ENCODE measurements around the gene EIF4A3.
A peak's percentile ranks its signal among the peaks of the same experiment; 100 is the strongest.

The EIF4A3 gene

GRCh38 chr17:80104321-80104955 is 42.5 kb downstream of the EIF4A3 start:
- H4K12ac ChIP-seq (ENCODE audit: low read depth, low read length): no peak overlapping the region
- H3K4me2 ChIP-seq (ENCODE audit: low read length): no peak overlapping the region
- DNase-seq: no peak
- H3K9ac ChIP-seq (ENCODE audit: low read length): no peak overlapping the region
- no peak overlapping the region for H3K4me3 ChIP-seq (ENCODE audit: low read depth, low read length)
- no peaks in the 10 kb centered on the region for H3K27me3 ChIP-seq (ENCODE audit: insufficient read depth, low read length)
- H3K27ac ChIP-seq (ENCODE audit: low read depth, low read length): no peak overlapping the region
- H2AK5ac ChIP-seq (ENCODE audit: low read length): peak overlapping the region; percentile 36
- H2BK120ac ChIP-seq (ENCODE audit: insufficient read depth, low read length, poor library complexity): no peak overlapping the region
- H2BK12ac ChIP-seq (ENCODE audit: low read length): no peak overlapping the region
- peaks cover 8% of the 10 kb centered on the region for H3K79me1 ChIP-seq (ENCODE audit: low read length)
- H3K14ac ChIP-seq (ENCODE audit: low read length): no peak overlapping the region
- no peak overlapping the region for H4K8ac ChIP-seq (ENCODE audit: low read depth, low read length)
- peaks cover 11% of the 10 kb centered on the region for H3K79me2 ChIP-seq (ENCODE audit: control insufficient read depth, insufficient read depth, low read length, poor library complexity)
- peaks cover 12 to 21% of the 10 kb centered on the region in 2 experiments for H3K4me1 ChIP-seq (ENCODE audit: control insufficient read depth in 1 of 2, insufficient read depth in 2 of 2, low read length in 2 of 2)
- H3K18ac ChIP-seq (ENCODE audit: low read length): no peak overlapping the region
- H3K36me3 ChIP-seq (ENCODE audit: control insufficient read depth in 1 of 2, insufficient read depth in 2 of 2, low read length in 2 of 2): peaks cover 0 to 4% of the 10 kb centered on the region in 2 experiments
- H2BK5ac ChIP-seq (ENCODE audit: low read depth, low read length, poor library complexity): no peak overlapping the region
- peaks cover 3% of the 10 kb centered on the region for H3K9me3 ChIP-seq (ENCODE audit: insufficient read depth, low read depth, low read length)
- no peak overlapping the region for H3K23ac ChIP-seq (ENCODE audit: low read length)
- no CpG with 5 or more reads among the region's 26 CpGs for WGBS (ENCODE audit: extremely low coverage, insufficient coverage, insufficient read length)
- H4K91ac ChIP-seq (ENCODE audit: low read depth, low read length): no peak overlapping the region
- H2AFZ ChIP-seq (ENCODE audit: insufficient read depth, low read length, poor library complexity): no peak overlapping the region
- no peak overlapping the region for H3K4ac ChIP-seq (ENCODE audit: low read depth, low read length)

GRCh38 chr17:80103449-80104085 is 43.4 kb downstream of the EIF4A3 start:
- H4K12ac ChIP-seq (ENCODE audit: low read depth, low read length): no peak overlapping the region
- no peak overlapping the region for H3K23ac ChIP-seq (ENCODE audit: low read length)
- H3K9ac ChIP-seq (ENCODE audit: low read length): no peak overlapping the region
- peak in 1 of 2 donors; percentile 31 for DNase-seq
- H3K79me2 ChIP-seq (ENCODE audit: control insufficient read depth, insufficient read depth, low read length, poor library complexity): peaks cover 11% of the 10 kb centered on the region
- H4K91ac ChIP-seq (ENCODE audit: low read depth, low read length): no peak overlapping the region
- H3K9me3 ChIP-seq (ENCODE audit: insufficient read depth, low read depth, low read length): peaks cover 3% of the 10 kb centered on the region
- H3K18ac ChIP-seq (ENCODE audit: low read length): peak overlapping the region; percentile 1
- no peak overlapping the region for H3K27ac ChIP-seq (ENCODE audit: low read depth, low read length)
- peaks cover 12 to 21% of the 10 kb centered on the region in 2 experiments for H3K4me1 ChIP-seq (ENCODE audit: control insufficient read depth in 1 of 2, insufficient read depth in 2 of 2, low read length in 2 of 2)
- H3K36me3 ChIP-seq (ENCODE audit: control insufficient read depth in 1 of 2, insufficient read depth in 2 of 2, low read length in 2 of 2): peaks cover 0 to 3% of the 10 kb centered on the region in 2 experiments
- no peak overlapping the region for H2BK120ac ChIP-seq (ENCODE audit: insufficient read depth, low read length, poor library complexity)
- H3K4me2 ChIP-seq (ENCODE audit: low read length): no peak overlapping the region
- H3K14ac ChIP-seq (ENCODE audit: low read length): no peak overlapping the region
- WGBS (ENCODE audit: extremely low coverage, insufficient coverage, insufficient read length): no CpG with 5 or more reads among the region's 19 CpGs
- no peak overlapping the region for H2AK5ac ChIP-seq (ENCODE audit: low read length)
- H2AFZ ChIP-seq (ENCODE audit: insufficient read depth, low read length, poor library complexity): no peak overlapping the region
- no peak overlapping the region for H3K4me3 ChIP-seq (ENCODE audit: low read depth, low read length)
- H3K79me1 ChIP-seq (ENCODE audit: low read length): peaks cover 8% of the 10 kb centered on the region
- H3K27me3 ChIP-seq (ENCODE audit: insufficient read depth, low read length): no peaks in the 10 kb centered on the region
- H2BK12ac ChIP-seq (ENCODE audit: low read length): no peak overlapping the region
- H3K4ac ChIP-seq (ENCODE audit: low read depth, low read length): no peak overlapping the region
- H2BK5ac ChIP-seq (ENCODE audit: low read depth, low read length, poor library complexity): no peak overlapping the region
- no peak overlapping the region for H4K8ac ChIP-seq (ENCODE audit: low read depth, low read length)

GRCh38 chr17:80102664-80103448 is 44.1 kb downstream of the EIF4A3 start:
- Histone ChIP-seq H3K79me2 (ENCODE audit: control insufficient read depth, insufficient read depth, low read length, poor library complexity) (peaks cover 11% of the 10 kb centered on the region), H4K91ac (ENCODE audit: low read depth, low read length) (peak overlapping the region; percentile 90), H3K4me3 (ENCODE audit: low read depth, low read length) (no peak overlapping the region), H4K8ac (ENCODE audit: low read depth, low read length) (peak overlapping the region; percentile 17), H4K12ac (ENCODE audit: low read depth, low read length) (peak overlapping the region; percentile 22), H3K4ac (ENCODE audit: low read depth, low read length) (no peak overlapping the region), H3K36me3 (ENCODE audit: control insufficient read depth in 1 of 2, insufficient read depth in 2 of 2, low read length in 2 of 2) (no peaks in the 10 kb centered on the region), H2AFZ (ENCODE audit: insufficient read depth, low read length, poor library complexity) (no peak overlapping the region), H2BK5ac (ENCODE audit: low read depth, low read length, poor library complexity) (no peak overlapping the region), H3K79me1 (ENCODE audit: low read length) (peaks cover 8% of the 10 kb centered on the region), H2BK12ac (ENCODE audit: low read length) (peak overlapping the region; percentile 50), H3K27me3 (ENCODE audit: insufficient read depth, low read length) (no peaks in the 10 kb centered on the region), H3K4me1 (ENCODE audit: control insufficient read depth in 1 of 2, insufficient read depth in 2 of 2, low read length in 2 of 2) (peaks cover 12 to 21% of the 10 kb centered on the region in 2 experiments), H3K23ac (ENCODE audit: low read length) (no peak overlapping the region), H3K18ac (ENCODE audit: low read length) (peak overlapping the region; percentile 47), H3K9ac (ENCODE audit: low read length) (no peak overlapping the region), H3K4me2 (ENCODE audit: low read length) (no peak overlapping the region), H3K9me3 (ENCODE audit: insufficient read depth, low read depth, low read length) (peaks cover 3% of the 10 kb centered on the region), H3K27ac (ENCODE audit: low read depth, low read length) (no peak overlapping the region), H2AK5ac (ENCODE audit: low read length) (peak overlapping the region; percentile 75), H2BK120ac (ENCODE audit: insufficient read depth, low read length, poor library complexity) (no peak overlapping the region), H3K14ac (ENCODE audit: low read length) (peak overlapping the region; percentile 53)
- DNase-seq: peak; percentile 59 to 62
- WGBS (ENCODE audit: extremely low coverage, insufficient coverage, insufficient read length): no CpG with 5 or more reads among the region's 15 CpGs

GRCh38 chr17:80101946-80102663 is 44.8 kb downstream of the EIF4A3 start:
- peak in 1 of 2 donors; percentile 40 for DNase-seq
- peak overlapping the region; percentile 58 for H2BK5ac ChIP-seq (ENCODE audit: low read depth, low read length, poor library complexity)
- no peaks in the 10 kb centered on the region for H3K27me3 ChIP-seq (ENCODE audit: insufficient read depth, low read length)
- H3K14ac ChIP-seq (ENCODE audit: low read length): peak overlapping the region; percentile 93
- peak overlapping the region; percentile 93 for H4K8ac ChIP-seq (ENCODE audit: low read depth, low read length)
- H2BK12ac ChIP-seq (ENCODE audit: low read length): peak overlapping the region; percentile 50
- H3K79me1 ChIP-seq (ENCODE audit: low read length): peaks cover 8% of the 10 kb centered on the region
- H3K4ac ChIP-seq (ENCODE audit: low read depth, low read length): peak overlapping the region; percentile 59
- H3K9ac ChIP-seq (ENCODE audit: low read length): peak overlapping the region; percentile 61
- H3K9me3 ChIP-seq (ENCODE audit: insufficient read depth, low read depth, low read length): peaks cover 3% of the 10 kb centered on the region
- H3K4me2 ChIP-seq (ENCODE audit: low read length): peak overlapping the region; percentile 90
- peak overlapping the region; percentile 88 for H3K4me3 ChIP-seq (ENCODE audit: low read depth, low read length)
- H2AK5ac ChIP-seq (ENCODE audit: low read length): peak overlapping the region; percentile 75
- peak overlapping the region; percentile 90 for H4K91ac ChIP-seq (ENCODE audit: low read depth, low read length)
- peaks cover 12 to 21% of the 10 kb centered on the region in 2 experiments for H3K4me1 ChIP-seq (ENCODE audit: control insufficient read depth in 1 of 2, insufficient read depth in 2 of 2, low read length in 2 of 2)
- no peak overlapping the region for H3K23ac ChIP-seq (ENCODE audit: low read length)
- peaks cover 11% of the 10 kb centered on the region for H3K79me2 ChIP-seq (ENCODE audit: control insufficient read depth, insufficient read depth, low read length, poor library complexity)
- WGBS (ENCODE audit: extremely low coverage, insufficient coverage, insufficient read length): no CpG with 5 or more reads among the region's 21 CpGs
- H3K36me3 ChIP-seq (ENCODE audit: control insufficient read depth in 1 of 2, insufficient read depth in 2 of 2, low read length in 2 of 2): no peaks in the 10 kb centered on the region
- H3K18ac ChIP-seq (ENCODE audit: low read length): peak overlapping the region; percentile 90
- peak overlapping the region; percentile 85 for H2AFZ ChIP-seq (ENCODE audit: insufficient read depth, low read length, poor library complexity)
- peak overlapping the region; percentile 95 for H4K12ac ChIP-seq (ENCODE audit: low read depth, low read length)
- H3K27ac ChIP-seq (ENCODE audit: low read depth, low read length): no peak overlapping the region
- H2BK120ac ChIP-seq (ENCODE audit: insufficient read depth, low read length, poor library complexity): peak overlapping the region; percentile 69

Measured in trophoblast cell (in vitro differentiated cells and primary cell).